ENCODE data around the gene P2RY14.

Gene P2RY14

DNA sequence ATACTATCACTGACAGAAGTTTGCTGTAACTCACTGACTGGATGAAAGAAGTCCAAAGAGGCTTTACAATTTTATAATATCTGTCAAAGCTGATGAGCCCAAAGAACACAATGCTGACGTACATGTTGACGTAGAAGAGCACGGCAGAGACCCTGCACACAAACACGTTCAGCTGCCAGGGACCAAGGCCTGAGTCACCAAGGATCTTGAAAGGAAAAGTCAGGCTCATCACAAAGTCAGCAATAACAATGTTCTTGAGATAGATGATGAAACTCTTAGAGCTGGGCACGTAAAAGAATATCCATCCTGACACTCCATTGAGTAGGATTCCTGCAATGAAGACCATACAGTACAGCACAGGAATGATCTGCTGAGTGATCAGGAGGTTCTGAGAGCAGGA, 64.5 kb downstream of the P2RY14 start:
- DNase-seq (ENCODE audit: low spot score): no peak

DNA sequence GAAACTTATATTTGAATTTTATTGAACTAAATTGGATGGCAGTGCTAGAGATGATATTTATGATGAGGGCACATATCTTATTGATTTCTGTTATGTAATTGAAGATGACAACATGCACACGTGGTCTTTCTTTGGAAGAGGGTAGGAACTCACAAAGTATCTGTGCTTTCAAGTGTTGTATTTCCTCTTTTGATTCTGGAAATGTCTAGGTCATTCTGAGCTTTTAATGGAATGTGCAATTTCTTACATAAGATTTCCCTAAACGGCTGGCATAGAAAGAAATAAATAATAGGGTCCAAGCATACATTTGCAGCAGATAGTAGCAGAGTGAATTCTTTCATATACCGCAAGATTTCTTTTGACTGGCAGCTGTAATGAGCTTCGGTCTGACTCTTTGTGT, 65.2 kb downstream of the P2RY14 start:
- no peak for DNase-seq (ENCODE audit: low spot score)

DNA sequence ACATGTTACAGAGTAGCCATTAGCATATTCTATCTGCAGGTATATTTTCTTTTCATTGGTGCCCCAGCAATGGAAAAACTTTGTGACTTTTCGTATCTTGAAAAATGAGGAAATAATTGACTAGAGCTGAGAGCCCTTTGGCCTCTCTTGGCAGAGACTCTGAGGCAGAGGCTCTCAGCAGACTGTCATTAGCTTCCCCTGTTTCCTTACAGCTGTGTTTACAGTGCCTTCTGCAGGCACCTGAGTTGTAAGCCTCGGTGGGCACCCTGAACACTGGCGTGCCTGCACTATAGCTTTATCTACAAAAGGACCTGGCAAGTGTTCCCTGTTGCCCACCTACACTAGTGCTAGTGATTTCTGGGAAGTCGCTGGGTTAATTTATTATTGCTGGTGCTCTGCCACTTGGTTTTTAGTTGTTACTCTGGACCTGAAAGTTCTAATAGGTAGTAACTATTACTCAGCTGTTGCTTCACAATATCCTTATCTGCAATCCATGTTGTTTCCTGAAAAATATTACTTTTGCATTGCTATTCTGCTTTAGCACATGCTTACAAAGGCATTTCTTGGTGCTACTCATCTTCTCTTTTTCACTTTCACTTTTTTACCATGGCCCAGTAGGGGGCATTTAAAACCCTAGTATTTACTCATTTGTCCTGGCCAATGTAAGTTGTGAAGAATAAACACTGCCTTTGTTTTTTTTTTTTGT, 67.5 kb downstream of the P2RY14 start:
- no peak for DNase-seq (ENCODE audit: low spot score)

DNA sequence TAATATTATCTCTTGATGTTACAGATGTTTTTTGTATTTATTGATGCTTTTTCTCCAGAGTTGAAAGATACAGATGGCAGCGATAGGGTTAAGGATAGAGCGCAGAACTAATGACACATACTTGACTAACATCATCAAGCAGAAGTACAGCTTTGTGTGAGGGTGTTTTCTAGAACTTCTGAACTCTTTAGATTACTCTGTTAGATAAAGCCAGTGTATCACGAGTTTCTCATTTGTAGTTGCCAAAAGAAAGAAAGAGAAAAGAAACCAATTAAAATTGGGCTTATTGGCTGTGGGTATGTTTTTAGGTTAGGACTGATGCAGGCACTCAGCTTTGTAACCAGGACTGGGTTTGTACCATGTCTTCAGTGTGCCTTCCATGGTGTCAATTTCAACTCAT, 68.7 kb downstream of the P2RY14 start:
- DNase-seq (ENCODE audit: low spot score): no peak

DNA sequence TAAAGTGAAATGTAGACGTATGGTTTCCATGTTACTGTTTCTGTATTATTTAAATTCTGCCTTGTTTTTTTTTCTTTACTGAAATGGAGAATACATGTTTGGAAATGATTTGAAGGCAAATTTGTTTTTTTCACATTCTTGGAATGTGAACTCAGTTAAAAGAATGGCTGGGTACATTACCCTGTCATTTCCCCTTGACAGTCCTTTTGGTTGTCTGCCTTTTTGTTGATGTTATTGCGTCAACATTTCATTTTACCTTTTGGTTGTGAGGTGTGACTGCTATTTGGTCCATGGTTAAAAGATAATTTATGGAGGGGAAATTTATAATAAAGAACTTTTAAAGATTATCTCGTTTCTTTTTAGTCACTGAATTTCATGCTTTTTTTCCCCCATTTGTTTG, 72.1 kb downstream of the P2RY14 start:
- no peak for DNase-seq (ENCODE audit: low spot score)

DNA sequence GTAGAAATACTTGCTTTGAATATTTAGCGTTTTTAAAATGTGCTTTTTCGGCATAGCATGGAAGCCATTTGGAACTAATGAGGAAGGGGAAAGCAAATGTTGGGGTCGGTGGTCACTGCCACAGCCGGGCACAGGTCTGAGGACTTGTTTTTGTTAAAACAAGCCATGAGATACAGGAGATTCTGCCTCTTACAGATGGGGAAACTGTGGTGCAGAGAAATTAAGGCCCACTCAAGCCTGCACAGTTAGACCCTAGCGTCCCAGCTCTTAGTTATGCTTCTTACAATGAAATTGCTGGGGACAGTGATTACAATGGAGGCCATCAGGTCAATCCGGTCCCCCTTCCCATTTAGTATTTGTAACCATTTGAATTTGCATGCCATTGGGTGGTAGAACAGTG, 72.9 kb downstream of the P2RY14 start:
- DNase-seq (ENCODE audit: low spot score): no peak

DNA sequence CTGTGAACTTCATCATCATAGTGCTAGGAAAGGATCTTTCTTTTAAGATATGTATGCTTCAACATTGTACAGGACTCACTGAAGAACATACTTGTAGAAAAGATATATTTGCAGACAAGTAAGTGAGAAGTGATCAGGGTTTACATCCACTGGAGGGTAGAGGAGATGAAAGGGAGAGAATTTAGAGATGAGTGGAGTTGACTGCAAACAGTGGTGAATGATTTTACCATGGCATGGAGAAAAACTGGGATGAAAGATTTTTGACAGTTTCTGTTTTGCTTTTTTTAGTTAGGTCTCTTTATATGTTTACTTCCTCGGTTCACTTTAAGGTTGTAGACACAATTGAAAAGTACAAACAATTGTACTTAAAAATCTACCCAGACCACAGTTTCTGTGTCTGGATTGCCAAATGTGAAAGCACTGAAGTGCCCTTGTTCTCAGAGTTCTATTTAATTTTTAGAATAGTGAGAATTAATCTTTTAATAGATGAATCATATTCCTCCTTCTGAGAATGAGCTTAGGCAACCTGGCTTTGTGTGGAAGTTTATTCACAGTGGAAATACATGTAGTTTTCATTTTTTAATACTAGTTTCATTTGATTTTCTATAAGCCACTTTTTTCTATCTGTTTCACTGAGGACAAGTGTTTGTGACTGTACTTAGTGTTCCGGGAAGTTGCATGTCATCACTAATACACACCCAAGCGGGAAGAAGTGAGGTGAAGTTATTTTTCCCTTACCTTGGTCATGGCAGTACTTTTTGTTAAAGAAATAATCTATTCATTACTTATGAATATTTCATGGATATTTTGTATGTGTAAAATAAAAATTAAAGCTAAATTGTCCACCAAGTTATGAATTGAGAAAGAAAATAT, 73.6 kb downstream of the P2RY14 start:
- no peak for DNase-seq (ENCODE audit: low spot score)

DNA sequence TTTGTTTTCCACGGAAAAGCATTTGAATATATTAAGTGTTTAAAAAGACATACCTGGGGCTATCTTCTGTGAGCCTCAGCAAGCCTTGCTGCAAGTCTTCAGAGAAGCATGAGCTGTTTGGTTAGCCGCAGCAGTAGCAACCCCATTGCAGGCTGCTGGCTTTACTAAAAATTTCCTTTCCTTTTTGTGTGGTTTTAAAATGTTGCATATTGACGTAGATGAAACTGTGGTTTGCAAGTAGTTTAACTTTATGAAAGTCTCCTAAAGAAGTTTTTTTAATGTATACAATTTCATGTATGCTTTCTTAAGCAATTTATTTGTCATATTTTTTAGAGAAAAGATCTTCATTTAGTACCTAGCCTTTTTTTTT, 75.3 kb downstream of the P2RY14 start, which contains the start of gene GPR171:
TSS of gene GPR171 (minus strand) at position 166 of the 370 bp plus-strand sequence. CDS start 3,830 bp downstream, outside the sequence.
- no peak for DNase-seq (ENCODE audit: low spot score)

DNA sequence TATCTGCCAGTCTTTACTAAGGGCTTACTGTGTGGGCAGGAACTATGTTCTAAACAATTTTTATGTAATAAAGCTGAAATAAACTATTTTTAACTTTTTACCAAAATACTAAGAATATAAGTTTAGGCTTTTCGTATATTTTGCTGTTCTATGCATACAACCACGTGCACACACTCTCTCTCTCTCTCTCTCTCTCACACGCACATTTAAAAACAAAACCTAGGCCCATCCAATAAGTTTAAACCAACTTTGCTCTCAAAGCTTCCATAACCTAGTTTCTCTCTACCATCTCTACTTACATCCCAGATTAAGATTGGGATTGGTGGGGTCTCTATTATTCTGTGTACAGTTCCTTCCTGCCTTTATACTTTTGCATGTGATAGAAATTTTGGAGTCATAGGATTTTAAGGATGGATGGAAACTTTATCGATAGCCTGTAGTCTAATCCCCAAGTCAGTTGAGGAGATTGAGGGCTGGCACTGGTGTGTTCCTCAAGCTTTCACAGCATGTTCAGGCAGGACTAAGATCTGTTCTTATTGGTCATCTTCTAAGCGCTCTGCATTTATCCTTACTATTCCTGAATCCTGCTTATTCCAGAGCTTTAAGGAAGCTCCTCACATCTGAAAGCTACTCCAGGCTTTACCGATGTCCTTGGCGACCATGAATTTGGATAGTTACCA, 77.2 kb downstream of the P2RY14 start:
- DNase-seq (ENCODE audit: low spot score): no peak

DNA sequence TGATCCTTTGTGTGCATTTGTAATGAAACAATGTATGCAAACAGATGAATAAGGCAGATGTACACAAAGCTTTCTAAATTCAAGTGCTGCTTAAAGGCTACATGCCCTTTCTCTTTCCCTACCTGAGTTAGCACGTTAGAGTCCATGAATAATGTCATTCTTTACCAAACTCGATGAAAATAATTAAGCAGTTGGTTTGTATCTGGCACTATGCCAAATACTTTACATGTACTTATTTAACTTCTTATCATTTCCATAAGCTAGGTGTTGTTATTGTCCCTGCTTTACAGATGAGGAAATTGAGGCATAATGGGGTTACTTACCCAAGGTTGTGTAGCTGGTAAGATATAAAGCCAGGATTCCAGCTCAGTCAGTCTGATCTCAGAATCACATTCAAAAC, 77.8 kb downstream of the P2RY14 start:
- DNase-seq (ENCODE audit: low spot score): no peak

DNA sequence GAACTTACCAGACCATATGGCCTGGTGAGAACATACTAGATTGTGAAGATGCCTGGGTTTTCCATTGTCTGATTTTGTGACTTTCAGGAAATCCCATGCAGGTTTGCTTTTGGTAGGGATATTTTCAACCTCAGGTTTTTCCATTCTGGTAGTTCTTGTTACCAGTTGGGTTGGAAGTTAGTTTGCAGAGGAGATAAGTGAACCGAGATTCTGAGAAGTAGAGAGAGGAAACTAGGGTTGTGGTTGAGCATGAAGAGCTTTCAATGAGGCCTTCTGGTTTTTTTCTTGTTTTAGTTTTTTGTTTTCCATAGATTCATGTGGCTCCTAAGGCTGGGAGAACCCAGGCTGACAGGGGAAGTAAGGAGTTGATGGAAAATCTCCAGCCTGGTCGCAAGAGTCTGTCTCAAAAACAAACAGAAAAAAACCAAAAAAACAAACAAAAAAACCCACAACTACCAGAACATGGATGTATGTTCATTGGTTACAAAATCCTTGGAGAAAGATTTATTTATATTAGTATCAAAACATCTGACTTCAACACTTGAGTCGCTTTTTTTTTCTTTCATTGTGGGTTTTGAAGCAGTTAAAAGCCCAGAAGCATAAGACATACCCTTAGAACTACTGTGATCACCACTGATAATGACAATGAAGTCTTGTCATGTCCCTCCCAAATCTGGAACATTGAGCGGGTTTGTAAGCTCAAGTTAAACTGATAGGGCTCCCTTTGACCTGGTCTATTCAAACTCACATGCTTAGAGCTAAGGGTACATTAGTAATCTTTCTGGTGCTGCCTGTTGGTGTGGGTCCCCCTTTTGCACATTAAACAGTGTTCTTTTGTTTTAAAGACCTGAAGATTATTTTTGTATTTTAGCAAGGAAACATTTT, 78.5 kb downstream of the P2RY14 start:
- no peak for DNase-seq (ENCODE audit: low spot score)

DNA sequence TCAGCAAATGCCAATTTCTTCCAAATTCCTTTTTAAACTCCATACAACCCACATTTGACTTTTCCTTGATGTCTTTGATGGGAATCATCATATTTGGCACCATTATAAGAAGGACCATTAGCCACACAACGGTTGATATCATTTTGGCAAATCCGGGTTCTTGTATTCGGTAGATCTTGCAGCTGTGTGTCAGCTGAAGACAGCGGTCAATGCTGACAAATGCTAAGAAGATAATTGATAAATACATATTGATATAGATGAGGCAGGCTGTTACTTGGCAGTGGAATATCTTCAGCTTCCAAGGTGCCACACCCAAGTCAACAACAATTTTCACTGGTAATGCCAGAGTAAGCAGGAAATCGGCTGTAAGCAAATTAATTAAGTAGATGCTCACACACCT, 79.5 kb downstream of the P2RY14 start:
- DNase-seq (ENCODE audit: low spot score): no peak

DNA sequence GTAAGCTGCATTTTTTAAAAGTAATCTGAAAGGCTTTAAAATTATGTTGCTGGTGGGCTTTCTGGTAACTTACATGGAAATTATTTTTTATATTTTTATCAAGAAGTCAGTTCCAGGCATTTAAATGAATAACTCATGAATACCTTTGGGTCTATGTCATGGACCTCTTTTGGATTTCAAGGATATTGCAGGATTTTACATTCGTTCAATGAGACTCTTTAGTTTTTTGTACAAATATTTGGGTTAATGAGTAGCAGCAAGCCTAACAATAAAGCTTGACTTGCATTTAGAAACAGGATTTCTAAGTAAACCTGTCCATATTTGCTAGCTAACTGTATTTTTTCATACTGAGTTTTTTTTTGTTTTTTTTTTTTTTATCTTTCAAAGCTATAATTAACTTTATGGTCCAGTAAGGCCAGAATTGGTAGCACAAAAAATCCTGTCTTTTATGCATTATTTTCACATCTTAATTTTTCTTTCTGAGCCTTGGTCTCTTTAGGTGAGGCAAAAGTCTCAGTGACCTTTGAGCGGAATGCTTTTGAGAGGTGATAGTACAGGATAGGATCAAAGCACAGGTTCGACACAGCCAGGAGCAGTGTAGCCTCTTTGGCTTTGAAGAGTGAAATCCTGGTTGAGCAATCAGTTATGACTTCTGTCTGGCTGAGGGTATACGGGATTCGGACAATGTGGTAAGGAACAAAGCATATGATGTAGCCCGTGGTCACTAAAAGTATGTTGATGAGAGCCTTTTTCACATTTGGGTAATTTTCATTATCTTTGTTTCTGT, 80.2 kb downstream of the P2RY14 start:
- no peak for DNase-seq (ENCODE audit: low spot score)

DNA sequence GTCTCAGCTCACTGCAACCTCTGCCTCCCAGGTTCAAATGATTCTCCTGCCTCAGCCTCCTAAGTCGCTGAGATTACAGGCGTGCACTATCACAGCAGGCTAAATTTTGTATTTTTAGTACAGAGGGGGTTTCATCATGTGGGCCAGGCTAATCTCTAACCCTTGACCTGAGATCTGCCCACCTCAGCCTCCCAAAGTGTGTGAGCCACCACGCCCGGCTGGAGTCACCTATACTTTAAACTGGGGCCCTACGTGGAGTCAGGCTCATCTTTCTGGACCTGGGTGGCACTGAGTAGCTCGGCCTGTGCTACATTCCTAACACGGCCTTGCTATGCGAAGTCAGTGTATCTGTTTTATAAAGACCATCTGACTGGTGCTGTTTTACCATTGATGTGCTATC, 81.1 kb downstream of the P2RY14 start:
- no peak for DNase-seq (ENCODE audit: low spot score)

DNA sequence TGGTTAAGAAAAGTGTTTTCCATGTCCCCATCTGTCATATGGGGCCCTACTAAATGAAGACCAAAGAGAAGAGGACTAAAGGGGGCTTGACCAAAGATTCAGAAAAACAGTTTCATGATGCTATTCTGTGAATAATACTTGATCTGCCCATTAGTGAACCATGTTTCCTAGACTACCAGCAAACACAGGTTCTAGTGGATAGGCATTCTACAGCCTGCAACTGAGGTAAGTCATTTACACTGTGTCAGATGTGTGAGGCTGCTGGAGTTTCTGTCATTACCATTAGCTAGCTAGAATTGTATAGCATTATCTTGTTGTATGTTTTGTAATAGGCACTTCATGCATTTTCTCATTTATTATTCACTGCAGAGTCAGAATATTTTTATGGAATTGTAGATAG, 81.9 kb downstream of the P2RY14 start:
- no peak for DNase-seq (ENCODE audit: low spot score)

DNA sequence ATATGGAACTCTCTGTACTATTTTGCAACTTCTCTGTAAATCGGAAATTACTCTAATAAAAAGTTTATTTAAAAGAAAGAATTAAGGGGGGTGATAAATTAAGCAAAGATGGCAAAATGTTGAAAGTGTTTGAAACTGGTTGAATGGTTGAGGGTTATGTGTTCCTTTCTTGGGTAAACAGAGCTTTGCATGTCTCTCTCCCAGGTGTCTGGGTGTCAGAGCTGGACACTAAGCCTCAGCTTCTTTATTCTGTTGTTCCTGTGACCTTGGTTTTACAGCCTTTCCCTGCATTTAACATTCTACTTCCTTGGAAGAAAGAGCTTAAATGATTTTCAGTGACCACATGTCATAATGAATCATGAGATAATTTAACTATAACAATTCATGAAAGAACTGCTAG, 82.5 kb downstream of the P2RY14 start:
- DNase-seq (ENCODE audit: low spot score): no peak

DNA sequence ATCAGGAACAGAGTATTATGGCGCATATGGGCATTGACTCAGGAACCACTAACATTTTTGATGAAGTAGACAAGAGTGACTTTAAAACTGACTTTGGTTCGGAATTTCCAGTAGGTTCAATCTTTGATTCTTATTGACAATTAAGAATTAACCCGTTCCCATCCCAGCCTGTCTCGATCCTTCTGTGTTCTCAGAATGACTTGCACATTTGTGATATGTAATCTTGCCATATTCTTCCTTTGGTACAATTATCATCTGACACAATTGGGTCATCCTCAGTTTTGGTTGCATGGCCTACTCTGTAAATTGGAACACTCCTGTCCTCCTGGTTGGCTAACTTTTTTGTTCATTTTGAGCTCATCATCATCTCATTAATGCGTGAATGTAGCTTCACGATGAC, 85.8 kb downstream of the P2RY14 start:
- DNase-seq (ENCODE audit: low spot score): no peak

DNA sequence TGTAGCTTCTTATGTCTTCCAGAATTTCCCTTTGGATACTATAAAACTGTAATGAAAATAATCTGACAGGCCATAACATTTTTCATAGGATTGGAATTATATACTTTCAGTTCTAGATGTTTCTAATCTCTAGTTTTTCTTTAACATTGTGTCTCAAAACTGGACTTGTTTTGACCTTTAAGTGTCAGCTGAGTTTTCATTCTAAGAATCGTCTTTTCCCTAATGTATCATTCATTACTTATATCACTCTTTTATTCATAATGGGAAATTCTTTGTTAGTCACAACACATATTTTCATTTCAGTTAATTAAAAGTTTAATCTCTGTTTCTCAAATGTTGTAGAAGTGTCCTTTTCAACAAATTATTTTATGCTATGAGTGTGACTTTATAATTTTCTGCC, 87.2 kb downstream of the P2RY14 start:
- DNase-seq (ENCODE audit: low spot score): no peak

DNA sequence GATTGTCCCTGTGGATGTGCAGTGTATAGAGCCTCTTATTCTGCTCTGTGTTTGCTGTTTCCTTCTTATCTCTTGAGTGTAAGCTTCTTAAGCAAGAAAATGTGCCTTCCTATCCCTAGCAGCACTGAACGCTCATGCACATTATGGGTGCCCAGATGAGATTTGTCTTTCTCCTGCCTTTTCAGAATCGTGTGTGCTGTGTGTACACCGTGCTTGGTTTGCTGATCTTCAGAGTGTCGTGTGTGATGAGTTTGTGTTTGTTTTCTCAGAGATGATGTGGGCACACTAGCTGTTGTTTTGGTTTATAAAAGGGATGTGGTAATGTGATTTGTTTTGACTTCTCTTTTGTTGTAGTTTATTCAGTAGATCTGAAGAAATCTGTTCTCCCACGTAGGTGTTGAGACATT, 95.1 kb downstream of the P2RY14 start:
- no peak for DNase-seq (ENCODE audit: low spot score)

DNA sequence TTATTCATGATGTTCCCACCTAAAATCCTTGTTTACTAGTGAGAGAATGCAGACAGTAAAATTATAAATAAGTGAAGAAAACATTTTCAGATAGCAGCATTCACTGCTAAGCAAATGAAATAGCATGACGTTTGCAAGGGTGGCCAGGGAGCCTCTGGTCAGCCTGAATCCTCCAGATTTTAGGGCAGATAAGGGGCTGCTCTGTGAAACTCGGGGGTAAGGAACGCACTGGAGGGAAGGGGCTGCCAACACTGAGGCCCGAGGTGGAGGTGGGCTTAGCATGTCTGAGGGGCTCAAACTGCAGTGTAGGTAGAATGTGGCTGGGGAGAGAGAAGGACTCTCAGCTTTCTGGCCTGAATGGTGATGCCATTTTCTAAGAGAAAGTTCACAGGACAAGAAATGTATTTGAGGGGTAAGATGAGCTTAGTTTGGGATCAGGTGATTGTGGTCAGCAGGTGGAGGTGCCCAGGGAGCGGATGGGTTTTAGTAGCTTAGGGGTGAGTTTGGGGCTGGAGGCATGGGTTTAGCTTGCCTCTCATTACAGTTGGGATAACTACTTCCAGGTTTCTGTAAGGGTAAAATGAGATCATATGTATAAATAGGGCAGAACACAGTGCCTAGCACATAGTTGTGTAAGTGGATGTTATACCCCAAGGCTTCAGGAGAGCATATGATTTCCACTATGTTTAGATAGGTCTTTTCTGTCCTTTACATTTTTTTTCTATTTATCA, 95.8 kb downstream of the P2RY14 start:
- DNase-seq (ENCODE audit: low spot score): no peak

Measured in globus pallidus (tissue), 1 donor.